Keratinocyte (primary cell): ENCODE results near the gene GRWD1.

Source experiments
- CTCF ChIP-seq, 3 experiments: IDR thresholded peaks in 1 of 3; conservative IDR thresholded peaks in 1 of 3; optimal IDR thresholded peaks in 1 of 3; 2 replicates in 2 of 3; 3 replicates in 1 of 3; pipeline versions ENCODE3 to v1.5.1; 2011; ENCODE audit warnings: low read length in 3 of 3, mild to moderate bottlenecking in 3 of 3, moderate library complexity in 2 of 3, control low read depth in 1 of 3, inconsistent platforms in 1 of 3; ENCODE audit not compliant: insufficient read depth in 2 of 3; ENCODE audit errors: extremely low read depth in 1 of 3
- EZH2 ChIP-seq: IDR thresholded peaks from one replicate; pipeline ENCODE4 v1.6.1; 2012; ENCODE audit warnings: inconsistent platforms, mild to moderate bottlenecking, low read length, moderate library complexity

- TF ChIP-seq CTCF (optimal IDR thresholded peaks at IDR 0.05 in 1 of 3, IDR thresholded peaks at IDR 0.05 in 1 of 3, conservative IDR thresholded peaks at IDR 0.05 in 1 of 3; ENCODE audit: extremely low read depth in 1 of 3, insufficient read depth in 2 of 3, low read length in 3 of 3) (no peak), EZH2 (no peak)
Measured at GRCh38 chr19:48495396-48495795, 49.6 kb downstream of the GRWD1 start.
